Measurements from ENCODE around the gene SCAMP1.
"Not testable (repeated sequence)": the region's sequence is repeated elsewhere in the genome, so short reads cannot be mapped to it uniquely, and the experiment has no call there.

Gene SCAMP1

GRCh38 chr5:78377056-78377717 lies 16.8 kb downstream of the SCAMP1 start:
- DNase-seq, result no peak
- no peak for TF ChIP-seq CTCF (IDR thresholded peaks at IDR 0.05; ENCODE audit: low read depth, low read length)
- H3K9me3 ChIP-seq (ENCODE audit: severe bottlenecking), result no peaks in the 10 kb centered on the region
- peaks cover 7% of the 10 kb centered on the region; the same call in 1 of the 2 replicates for H3K36me3 ChIP-seq
- H3K4me3 ChIP-seq (ENCODE audit: low read depth, low read length), result no peak overlapping the region
- no peaks in the 10 kb centered on the region for H3K27me3 ChIP-seq (ENCODE audit: insufficient read depth, low read depth, severe bottlenecking)
- H3K27ac ChIP-seq, result no peak overlapping the region

- no peak overlapping the region for H3K27ac ChIP-seq
- peaks cover 7% of the 10 kb centered on the region; the same call in 1 of the 2 replicates for H3K36me3 ChIP-seq
- DNase-seq, result no peak
- no peaks in the 10 kb centered on the region for H3K9me3 ChIP-seq (ENCODE audit: severe bottlenecking)
- no peak overlapping the region for H3K4me3 ChIP-seq (ENCODE audit: low read depth, low read length)
- H3K27me3 ChIP-seq (ENCODE audit: insufficient read depth, low read depth, severe bottlenecking), result no peaks in the 10 kb centered on the region
- TF ChIP-seq CTCF (IDR thresholded peaks at IDR 0.05; ENCODE audit: low read depth, low read length), result no peak
Observed at GRCh38 chr5:78377718-78378105, 17.3 kb downstream of the SCAMP1 start.

GRCh38 chr5:78387468-78388153 lies 27.2 kb downstream of the SCAMP1 start:
- H3K9me3 ChIP-seq (ENCODE audit: severe bottlenecking), result peaks cover 9% of the 10 kb centered on the region
- no peak overlapping the region for H3K4me3 ChIP-seq (ENCODE audit: low read depth, low read length)
- peaks cover 17% of the 10 kb centered on the region for H3K36me3 ChIP-seq
- H3K27me3 ChIP-seq (ENCODE audit: insufficient read depth, low read depth, severe bottlenecking), result no peaks in the 10 kb centered on the region
- H3K27ac ChIP-seq, result no peak overlapping the region
- no peak for DNase-seq
- TF ChIP-seq CTCF (IDR thresholded peaks at IDR 0.05; ENCODE audit: low read depth, low read length), result no peak

- not testable (repeated sequence) for DNase-seq; H3K9me3 ChIP-seq (ENCODE audit: severe bottlenecking); H3K27ac ChIP-seq; H3K4me3 ChIP-seq (ENCODE audit: low read depth, low read length); H3K27me3 ChIP-seq (ENCODE audit: insufficient read depth, low read depth, severe bottlenecking)
- H3K36me3 ChIP-seq, result peaks cover 21% of the 10 kb centered on the region
Observed at GRCh38 chr5:78391357-78391756, 30.9 kb downstream of the SCAMP1 start.

DNA sequence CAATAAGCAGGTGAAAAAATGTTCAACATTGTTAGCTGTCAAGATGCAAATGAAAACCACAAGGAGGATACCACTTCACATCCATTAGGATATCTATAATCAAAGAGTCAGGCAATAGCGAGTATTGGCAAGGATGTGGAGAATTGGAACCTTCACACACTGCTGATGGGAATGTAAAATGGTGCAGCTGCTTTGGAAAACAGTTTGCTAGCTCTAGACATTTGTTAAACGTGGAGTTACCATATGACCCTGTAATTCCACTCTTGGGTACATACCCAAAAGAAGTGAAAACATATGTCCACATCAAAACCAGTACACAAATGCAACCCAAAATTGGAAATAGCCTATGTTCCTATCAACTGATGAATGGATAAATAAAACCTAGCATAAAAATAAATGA lies 37.4 kb downstream of the SCAMP1 start:
- no peak for DNase-seq
- no peak for TF ChIP-seq CTCF (IDR thresholded peaks at IDR 0.05; ENCODE audit: low read depth, low read length)
- Histone ChIP-seq H3K9me3 (ENCODE audit: severe bottlenecking) (no peaks in the 10 kb centered on the region), H3K4me3 (ENCODE audit: low read depth, low read length) (no peak overlapping the region), H3K27me3 (ENCODE audit: insufficient read depth, low read depth, severe bottlenecking) (no peaks in the 10 kb centered on the region), H3K36me3 (peaks cover 6% of the 10 kb centered on the region), H3K27ac (no peak overlapping the region)

- H3K9me3 ChIP-seq (ENCODE audit: severe bottlenecking), result no peaks in the 10 kb centered on the region
- peaks cover 6% of the 10 kb centered on the region for H3K36me3 ChIP-seq
- no peaks in the 10 kb centered on the region for H3K27me3 ChIP-seq (ENCODE audit: insufficient read depth, low read depth, severe bottlenecking)
- no peak overlapping the region for H3K4me3 ChIP-seq (ENCODE audit: low read depth, low read length)
- no peak overlapping the region for H3K27ac ChIP-seq
- DNase-seq, result no peak
- no peak for TF ChIP-seq CTCF (IDR thresholded peaks at IDR 0.05; ENCODE audit: low read depth, low read length)
Observed at GRCh38 chr5:78399116-78399515, 38.7 kb downstream of the SCAMP1 start.
